ENCODE results near the gene ZNF865.

DNA sequence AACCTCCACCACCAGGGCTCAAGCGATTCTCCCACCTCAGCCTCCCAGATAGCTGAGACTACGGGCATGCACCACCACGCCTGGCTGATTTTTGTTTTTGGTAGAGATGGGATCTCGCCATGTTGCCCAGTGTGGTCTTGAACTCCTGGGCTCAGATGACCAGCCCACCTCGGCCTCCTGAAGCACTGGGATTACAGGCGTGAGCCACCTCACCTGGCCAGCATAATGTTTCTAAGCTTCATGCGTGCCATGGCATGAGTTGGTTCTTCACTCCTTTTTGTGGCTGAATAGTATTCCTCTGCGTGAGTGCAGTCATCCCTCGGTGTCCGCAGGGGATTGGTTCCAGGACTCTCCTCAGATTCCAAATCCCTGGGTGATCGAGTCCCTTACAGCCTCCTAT is 20.6 kb upstream of the ZNF865 start:
- no peak for TF ChIP-seq POLR2A (IDR thresholded peaks at IDR 0.05)
- TF ChIP-seq, protein P1, sequence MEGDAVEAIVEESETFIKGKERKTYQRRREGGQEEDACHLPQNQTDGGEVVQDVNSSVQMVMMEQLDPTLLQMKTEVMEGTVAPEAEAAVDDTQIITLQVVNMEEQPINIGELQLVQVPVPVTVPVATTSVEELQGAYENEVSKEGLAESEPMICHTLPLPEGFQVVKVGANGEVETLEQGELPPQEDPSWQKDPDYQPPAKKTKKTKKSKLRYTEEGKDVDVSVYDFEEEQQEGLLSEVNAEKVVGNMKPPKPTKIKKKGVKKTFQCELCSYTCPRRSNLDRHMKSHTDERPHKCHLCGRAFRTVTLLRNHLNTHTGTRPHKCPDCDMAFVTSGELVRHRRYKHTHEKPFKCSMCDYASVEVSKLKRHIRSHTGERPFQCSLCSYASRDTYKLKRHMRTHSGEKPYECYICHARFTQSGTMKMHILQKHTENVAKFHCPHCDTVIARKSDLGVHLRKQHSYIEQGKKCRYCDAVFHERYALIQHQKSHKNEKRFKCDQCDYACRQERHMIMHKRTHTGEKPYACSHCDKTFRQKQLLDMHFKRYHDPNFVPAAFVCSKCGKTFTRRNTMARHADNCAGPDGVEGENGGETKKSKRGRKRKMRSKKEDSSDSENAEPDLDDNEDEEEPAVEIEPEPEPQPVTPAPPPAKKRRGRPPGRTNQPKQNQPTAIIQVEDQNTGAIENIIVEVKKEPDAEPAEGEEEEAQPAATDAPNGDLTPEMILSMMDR (IDR thresholded peaks at IDR 0.05), result no peak

Data from adrenal gland (tissue), 5 donors.